PC-3 (cell line): Measurements from ENCODE around the gene CYP2J2. TPM values are rescaled to one million over a fixed set of nuclear protein-coding genes. Genes with fewer than 3 reads are reported as not detected.
"Not testable (repeated sequence)": the region's sequence is repeated elsewhere in the genome, so short reads cannot be mapped to it uniquely, and the experiment has no call there.

Source experiments
- ATAC-seq: fragments of 200-7000 bp; cut with Tn5 transposase; 2 replicates; pipeline ENCODE4 v1.9.1; 2020; ENCODE audit warnings: mild to moderate bottlenecking, moderate library complexity
- BruUV-seq: library from RNA; stranded (reverse); fragments of 400-500 nt; replicated peaks from 2 replicates; lab custom pipeline; 2021; lab: Mats Ljungman, UMichigan
- CTCF ChIA-PET: fragments of 300-600 bp; sonication (Branson Sonifier 250); formaldehyde crosslinking; loops from one replicate; lab custom pipeline; 2022; ENCODE audit warnings: antibody characterized with exemption; lab: Charles Lee
- POLR2A ChIA-PET: fragments of 300-600 bp; sonication (Branson Sonifier 250); formaldehyde crosslinking; loops from one replicate; lab custom pipeline; 2022; ENCODE audit warnings: antibody characterized with exemption; ENCODE audit not compliant: unreplicated experiment; lab: Charles Lee
- DNase-seq: peaks from one replicate; pipeline ENCODE4 v3.0.0-alpha.2; 2015
- H2AFZ ChIP-seq: fragments of 300-600 bp; sonication (generic); 2 replicates; pipeline ENCODE4 v1.6.0; 2016; ENCODE audit warnings: antibody characterized with exemption, low read length
- H3F3A ChIP-seq: fragments of 300-600 bp; sonication (generic); one replicate; pipeline ENCODE4 v1.6.0; 2017; ENCODE audit warnings: antibody characterized with exemption, low read length, control low read depth, mild to moderate bottlenecking; ENCODE audit not compliant: unreplicated experiment
- H3K27ac ChIP-seq: fragments of 300-600 bp; sonication (generic); 2 replicates; pipeline ENCODE4 v1.5.1; 2016; ENCODE audit warnings: mild to moderate bottlenecking, low read length
- H3K27me3 ChIP-seq: fragments of 300-600 bp; sonication (generic); 2 replicates; pipeline ENCODE4 v1.6.1; 2016; ENCODE audit warnings: low read length, mixed read lengths
- H3K36me3 ChIP-seq: fragments of 300-600 bp; sonication (generic); 2 replicates; pipeline ENCODE4 v1.6.1; 2016; ENCODE audit warnings: low read depth, mixed run types, low read length, mixed read lengths
- H3K4me1 ChIP-seq: fragments of 300-600 bp; sonication (generic); 2 replicates; pipeline ENCODE4 v1.5.1; 2016; ENCODE audit warnings: low read length; ENCODE audit not compliant: insufficient read depth
- H3K4me2 ChIP-seq: fragments of 300-600 bp; sonication (generic); 2 replicates; pipeline ENCODE4 v1.6.0; 2016; ENCODE audit warnings: low read length
- H3K4me3 ChIP-seq: fragments of 300-600 bp; sonication (generic); 2 replicates; pipeline ENCODE4 v1.5.1; 2016; ENCODE audit warnings: mild to moderate bottlenecking, low read length, mixed read lengths
- H3K79me2 ChIP-seq: fragments of 300-600 bp; sonication (generic); 2 replicates; pipeline ENCODE4 v1.6.1; 2017; ENCODE audit warnings: low read length, mixed read lengths
- H3K9ac ChIP-seq: fragments of 300-600 bp; sonication (generic); 2 replicates; pipeline ENCODE4 v1.6.0; 2016; ENCODE audit warnings: mild to moderate bottlenecking, low read length
- H3K9me2 ChIP-seq: fragments of 300-600 bp; sonication (generic); replicated peaks from 2 replicates; pipeline ENCODE4 v1.6.1; 2016; ENCODE audit warnings: mixed run types, low read length, mixed read lengths
- H3K9me3 ChIP-seq: fragments of 300-600 bp; sonication (generic); 2 replicates; pipeline ENCODE4 v1.6.1; 2016; ENCODE audit warnings: low read length, mixed read lengths
- H4K20me1 ChIP-seq: fragments of 300-600 bp; sonication (generic); 2 replicates; pipeline ENCODE4 v1.6.1; 2016; ENCODE audit warnings: low read length, mixed read lengths
- CTCF ChIP-seq: fragments of 300-600 bp; sonication (generic); conservative IDR thresholded peaks from 2 replicates; pipeline ENCODE4 v1.5.1; 2017; ENCODE audit warnings: antibody characterized with exemption, low read depth, mild to moderate bottlenecking, low read length
- EZH2 ChIP-seq: fragments of 300-600 bp; sonication (generic); IDR thresholded peaks from one replicate; pipeline ENCODE4 v1.6.1; 2017; ENCODE audit warnings: antibody characterized with exemption, mild to moderate bottlenecking, low read length; ENCODE audit not compliant: unreplicated experiment
- EZH2phosphoT487 ChIP-seq: fragments of 300-600 bp; sonication (generic); IDR thresholded peaks from 2 replicates; pipeline ENCODE4 v1.6.1; 2018; ENCODE audit warnings: mild to moderate bottlenecking, antibody characterized with exemption, low read length, borderline replicate concordance
- intact Hi-C: fragments of 100-400 bp; cut with micrococcal nuclease; formaldehyde crosslinking; loops from 2 replicates; pipeline ENCODE4 v1.9.0; 2023
- total RNA-seq: library from RNA; depleted of rRNA; stranded (reverse); fragments of >200 nt; gene quantifications from 2 replicates; pipeline ENCODE4 v1.2.3, GENCODE V29; 2014

CYP2J2 gene
- total RNA-seq, 1 experiment from 2014 or later, result 0.44 TPM

DNA sequence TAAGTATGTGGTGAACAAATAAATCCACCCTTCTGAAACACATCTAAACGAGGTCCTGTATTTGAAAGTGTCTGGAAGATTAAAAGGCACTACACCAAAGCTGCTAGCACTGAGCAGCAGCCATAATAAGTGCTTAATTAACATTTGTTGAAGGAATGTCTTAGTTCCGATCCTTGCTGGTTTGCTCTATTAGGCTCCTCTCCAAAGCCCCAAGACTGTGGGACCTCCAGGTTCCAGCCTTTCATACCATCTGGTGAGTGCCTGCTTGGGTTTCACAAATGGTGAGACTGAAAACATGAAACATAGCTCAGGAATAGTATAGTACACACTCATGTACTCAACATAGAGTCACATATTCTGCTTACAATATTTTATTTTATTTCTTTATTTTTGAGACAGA lies 640 bp upstream of the CYP2J2 start:
- intact Hi-C loops, result no loop called here
- H3K9me3 ChIP-seq, result 0 out of 2 replicates have a peak, but pooled peaks cover 6% of the 10 kb centered on the region
- no peak; the same call in 1 of the 2 replicates for ATAC-seq
- TF ChIP-seq EZH2phosphoT487, result no peak
- TF ChIP-seq EZH2, result no peak
- no peak for TF ChIP-seq CTCF
- POLR2A ChIA-PET, result no interaction called here
- CTCF ChIA-PET, result no interaction called here
- no peak overlapping the region for H3K27ac ChIP-seq
- H3K27me3 ChIP-seq, result peaks cover 63% of the 10 kb centered on the region
- H3K4me2 ChIP-seq, result peak overlapping the region; percentile 98
- no peaks in the 10 kb centered on the region for H3F3A ChIP-seq
- DNase-seq, result no peak
- no peak overlapping the region for H3K9ac ChIP-seq
- H3K4me1 ChIP-seq, result peaks cover 10% of the 10 kb centered on the region; the same call in 1 of the 2 replicates
- H3K9me2 ChIP-seq, result no peaks in the 10 kb centered on the region
- peak overlapping the region; percentile 99 for H2AFZ ChIP-seq
- no TSS peak for BruUV-seq
- no peaks in the 10 kb centered on the region for H4K20me1 ChIP-seq
- H3K36me3 ChIP-seq, result no peaks in the 10 kb centered on the region
- H3K79me2 ChIP-seq, result no peaks in the 10 kb centered on the region
- peak overlapping the region; percentile 74; the same call in 1 of the 2 replicates for H3K4me3 ChIP-seq

DNA sequence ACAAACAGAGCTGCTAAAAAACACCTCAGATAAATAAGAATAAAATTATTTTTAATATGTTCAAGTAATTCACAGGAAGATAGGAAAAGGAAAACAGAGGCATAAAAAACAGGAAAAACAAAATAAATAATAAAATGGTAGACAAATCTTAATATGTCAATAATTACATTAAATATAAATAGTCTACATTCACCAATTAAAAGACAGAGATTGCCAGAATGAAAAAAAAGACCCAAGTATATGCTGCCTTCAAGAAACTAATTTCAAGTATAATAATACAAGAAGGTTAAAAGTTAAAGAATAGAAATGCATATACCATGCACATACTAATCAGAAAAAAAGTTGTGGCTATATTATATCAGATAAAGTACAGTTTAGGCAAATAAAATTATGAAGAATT lies 1.9 kb downstream of the CYP2J2 start:
- Histone ChIP-seq H3K9me2 (no peaks in the 10 kb centered on the region), H3K27ac (no peak overlapping the region), H2AFZ (no peak overlapping the region), H3K4me3 (no peak overlapping the region), H3K27me3 (peaks cover 41% of the 10 kb centered on the region), H3K79me2 (no peaks in the 10 kb centered on the region), H3K4me1 (peaks cover 10% of the 10 kb centered on the region; the same call in 1 of the 2 replicates), H3F3A (no peaks in the 10 kb centered on the region), H3K9me3 (0 out of 2 replicates have a peak, but pooled peaks cover 6% of the 10 kb centered on the region), H3K36me3 (no peaks in the 10 kb centered on the region), H3K9ac (no peak overlapping the region), H4K20me1 (no peaks in the 10 kb centered on the region), H3K4me2 (no peak overlapping the region)
- no peak for ATAC-seq
- ChIA-PET CTCF (no interaction called here), POLR2A (no interaction called here)
- TF ChIP-seq EZH2 (no peak), EZH2phosphoT487 (no peak), CTCF (no peak)
- BruUV-seq, result no TSS peak
- no peak for DNase-seq
- intact Hi-C loops, result no loop called here

DNA sequence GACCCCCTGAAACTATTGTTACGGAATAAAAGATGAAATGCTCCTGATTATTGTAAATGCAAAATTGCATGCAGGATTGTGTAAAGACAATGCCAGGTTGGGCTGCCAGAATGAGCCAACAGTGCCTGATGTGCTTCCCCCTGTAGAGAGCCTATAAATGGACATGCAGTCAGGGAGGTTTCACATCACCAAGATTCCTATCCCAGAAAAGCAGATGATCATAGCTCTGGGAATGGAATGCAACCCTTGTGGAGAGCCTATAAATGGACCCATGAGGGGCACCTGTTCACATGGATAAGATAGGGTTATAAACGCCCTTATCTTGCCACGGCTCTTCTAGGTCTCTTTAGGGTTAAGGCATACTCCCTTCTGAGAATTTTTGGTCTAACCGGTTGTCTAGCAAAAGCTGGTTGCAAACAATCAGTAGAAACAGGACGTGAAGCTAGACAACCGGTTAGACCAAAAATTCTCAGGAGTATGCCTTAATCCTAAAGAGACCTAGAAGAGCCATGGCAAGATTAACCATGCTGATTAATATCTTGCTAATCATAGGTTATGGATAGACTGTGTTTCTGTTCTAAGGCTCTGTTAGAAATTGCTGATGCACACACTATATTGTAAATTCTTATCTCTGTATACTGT lies 5.2 kb downstream of the CYP2J2 start:
- H3K27ac ChIP-seq, H3K36me3 ChIP-seq, BruUV-seq, H3K79me2 ChIP-seq, POLR2A ChIA-PET, intact Hi-C loops, H2AFZ ChIP-seq, H3K4me1 ChIP-seq, H3F3A ChIP-seq, H3K9me2 ChIP-seq, H4K20me1 ChIP-seq, H3K4me3 ChIP-seq, H3K4me2 ChIP-seq, H3K9me3 ChIP-seq, H3K9ac ChIP-seq, CTCF ChIA-PET, ATAC-seq: not testable (repeated sequence)
- H3K27me3 ChIP-seq, result peaks cover 19% of the 10 kb centered on the region
- peak; percentile 23 for DNase-seq
